GM19468 (cell line): ENCODE measurements around the gene GPBP1L1.
"Not testable (repeated sequence)": the region's sequence is repeated elsewhere in the genome, so short reads cannot be mapped to it uniquely, and the experiment has no call there.

Experiments
- ATAC-seq: cut with Tn5 transposase; IDR thresholded peaks from one replicate; pipeline ENCODE4 v1.9.1; 2021; ENCODE audit warnings: mild to moderate bottlenecking, moderate library complexity, moderate number of reproducible peaks; ENCODE audit not compliant: unreplicated experiment; ENCODE audit errors: extremely low read depth

GPBP1L1 gene

GRCh38 chr1:45607404-45608074 is 78.8 kb downstream of the GPBP1L1 start:
- no peak for ATAC-seq

DNA sequence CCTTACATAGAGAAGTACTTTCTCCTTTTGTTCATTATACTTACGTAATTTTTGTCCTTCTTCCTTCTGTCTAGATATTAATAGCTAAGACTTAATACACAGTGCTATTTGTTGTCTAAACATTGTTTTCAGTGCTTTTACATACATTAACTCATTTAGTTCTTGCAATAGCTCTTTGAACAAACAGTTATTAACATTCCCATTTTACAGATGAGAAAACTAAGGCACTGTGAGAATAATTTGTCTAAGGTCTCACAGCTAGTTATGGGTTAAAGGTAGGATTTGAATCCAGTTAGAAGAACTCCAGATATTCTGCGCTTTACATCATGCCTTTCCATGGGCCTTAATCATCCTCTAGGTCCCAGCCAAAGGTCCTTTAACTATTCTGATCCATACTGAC is 82.1 kb downstream of the GPBP1L1 start:
- ATAC-seq, result no peak

DNA sequence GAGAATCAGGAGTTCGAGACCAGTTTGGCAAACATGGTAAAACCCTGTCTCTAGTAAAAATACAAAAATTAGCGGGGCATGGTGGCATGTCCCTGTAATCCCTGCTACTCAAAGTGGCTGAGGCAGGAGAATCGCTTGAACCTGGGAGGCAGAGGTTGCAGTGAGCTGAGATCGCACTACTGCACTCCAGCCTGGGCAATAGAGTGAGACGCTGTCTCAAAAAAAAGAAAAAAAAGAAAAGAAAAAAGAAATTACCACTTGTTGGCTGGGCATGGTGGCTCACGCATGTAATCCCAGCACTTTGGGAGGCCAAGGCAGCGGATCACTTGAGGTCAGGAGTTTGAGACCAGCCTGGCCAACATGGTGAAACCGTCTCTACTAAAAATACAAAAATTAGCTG is 89.6 kb downstream of the GPBP1L1 start:
- not testable (repeated sequence) for ATAC-seq

DNA sequence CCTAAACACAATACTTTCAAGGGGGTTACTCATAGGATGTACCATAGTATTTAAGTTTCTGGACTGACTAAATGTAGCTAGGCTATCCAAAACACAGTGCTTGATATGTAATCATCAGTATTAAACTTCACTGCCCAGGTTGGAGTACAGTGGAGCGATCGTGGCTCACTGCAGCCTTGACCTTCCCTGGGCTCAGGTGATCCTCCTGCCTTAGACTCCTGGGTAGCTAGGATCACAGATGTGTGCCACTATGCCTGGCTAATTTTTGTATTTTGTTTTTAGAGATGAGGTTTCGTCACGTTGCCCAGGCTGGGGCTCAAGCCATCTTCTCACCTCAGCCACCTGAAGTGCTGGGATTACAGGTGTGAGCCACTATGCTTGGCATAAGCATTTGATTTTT is 91.9 kb downstream of the GPBP1L1 start:
- ATAC-seq, result no peak

GRCh38 chr1:45589861-45590260 is 96.5 kb downstream of the GPBP1L1 start:
- no peak for ATAC-seq

DNA sequence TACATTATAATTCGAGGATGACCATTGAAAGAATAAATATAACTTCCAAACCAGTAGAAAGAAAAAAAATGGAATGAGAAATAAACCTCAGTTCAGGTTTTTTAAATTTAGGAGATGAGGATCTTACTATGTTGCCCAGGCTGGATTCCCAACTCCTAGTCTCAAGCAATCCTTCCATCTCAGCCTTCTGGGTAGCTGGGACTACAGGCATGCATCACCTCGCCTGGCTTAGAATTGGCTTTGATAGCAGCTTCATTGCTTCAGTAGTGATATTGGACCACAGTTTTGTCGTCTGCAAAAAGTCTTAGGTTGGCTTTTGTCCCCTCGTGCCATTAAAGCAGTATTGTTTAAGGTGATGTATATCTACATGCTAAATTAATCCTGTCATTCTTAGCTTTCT is 99.6 kb downstream of the GPBP1L1 start:
- no peak for ATAC-seq

DNA sequence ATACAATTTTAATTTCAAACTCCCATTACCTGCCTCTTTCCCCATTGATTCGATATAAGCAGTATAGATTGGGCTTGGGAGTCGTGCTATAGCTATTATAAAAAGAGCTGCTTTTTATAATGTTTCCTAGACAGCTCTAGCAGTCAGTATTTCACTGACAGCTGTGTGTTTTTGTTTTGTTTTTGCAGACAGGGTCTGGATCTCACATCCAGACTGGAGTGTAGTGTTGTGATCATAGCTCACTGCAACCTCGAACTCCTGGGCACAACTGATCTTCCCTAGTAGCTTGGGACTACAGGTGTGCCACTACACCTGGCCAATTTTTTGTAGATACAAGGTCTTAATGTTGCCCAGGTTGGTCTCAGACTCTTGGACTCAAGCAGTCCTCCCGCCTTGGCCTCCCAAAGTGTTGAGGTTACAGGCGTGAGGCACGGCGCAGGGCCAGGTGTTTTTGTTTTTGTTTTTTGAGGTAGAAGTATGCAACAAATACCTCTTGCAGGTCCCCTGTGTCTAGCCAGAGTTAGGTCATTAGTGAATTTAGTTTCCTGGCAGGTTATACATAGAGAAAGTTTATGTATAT is 100.7 kb downstream of the GPBP1L1 start:
- ATAC-seq, result no peak

DNA sequence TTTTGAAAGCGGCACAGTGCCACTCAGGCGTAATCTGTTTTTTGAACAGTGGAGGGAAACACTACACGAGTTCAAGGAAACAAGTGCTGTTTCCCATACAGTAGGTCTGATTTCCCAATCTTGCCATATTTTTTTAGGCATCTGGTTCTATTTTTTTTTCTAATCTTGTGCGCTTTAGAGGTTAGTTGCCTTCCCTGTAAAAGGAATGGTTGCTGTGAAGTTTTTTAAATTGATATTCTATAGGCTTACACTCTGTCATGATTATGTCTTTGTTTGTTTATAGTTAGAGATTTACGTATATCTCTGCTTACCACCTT is 101.3 kb downstream of the GPBP1L1 start:
- no peak for ATAC-seq

DNA sequence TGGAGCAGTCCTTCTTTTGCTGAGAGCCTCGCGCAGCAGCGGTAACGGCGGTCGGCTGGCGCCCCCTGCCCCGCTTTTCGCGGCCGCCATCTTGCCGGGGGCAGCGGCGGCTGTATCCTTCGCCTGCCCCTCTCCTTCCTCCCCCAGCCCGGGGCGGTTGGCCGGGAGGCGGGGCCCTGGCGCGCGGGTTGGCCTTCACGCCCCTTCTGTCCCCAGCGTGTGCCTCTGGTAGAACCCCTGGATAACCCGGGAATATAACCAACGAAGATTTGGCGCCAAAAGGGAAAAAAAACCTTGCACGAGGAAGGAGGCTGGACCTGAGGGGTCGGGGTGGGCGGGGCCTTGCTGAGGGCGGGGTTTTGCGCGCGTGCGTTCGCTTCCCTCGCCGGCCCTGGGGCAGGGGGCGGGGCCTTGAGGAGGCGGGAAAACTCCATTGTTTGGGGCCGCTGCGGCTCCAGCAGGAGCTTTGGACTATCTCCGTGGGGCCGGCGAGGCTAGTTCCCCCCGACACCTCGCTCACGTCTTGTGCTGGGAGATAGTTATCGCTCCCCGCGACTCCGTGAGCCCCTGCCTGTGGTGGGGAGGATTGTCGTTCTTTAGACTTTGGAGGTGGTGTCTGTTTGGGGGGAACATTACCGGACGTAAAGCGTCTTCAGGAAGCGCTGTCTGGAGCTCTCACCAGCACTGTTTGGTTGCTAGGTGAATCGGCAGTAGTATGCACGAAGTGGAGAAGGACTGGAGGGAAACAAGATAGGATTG is 101.8 kb downstream of the GPBP1L1 start:
- peak; percentile 14 for ATAC-seq

DNA sequence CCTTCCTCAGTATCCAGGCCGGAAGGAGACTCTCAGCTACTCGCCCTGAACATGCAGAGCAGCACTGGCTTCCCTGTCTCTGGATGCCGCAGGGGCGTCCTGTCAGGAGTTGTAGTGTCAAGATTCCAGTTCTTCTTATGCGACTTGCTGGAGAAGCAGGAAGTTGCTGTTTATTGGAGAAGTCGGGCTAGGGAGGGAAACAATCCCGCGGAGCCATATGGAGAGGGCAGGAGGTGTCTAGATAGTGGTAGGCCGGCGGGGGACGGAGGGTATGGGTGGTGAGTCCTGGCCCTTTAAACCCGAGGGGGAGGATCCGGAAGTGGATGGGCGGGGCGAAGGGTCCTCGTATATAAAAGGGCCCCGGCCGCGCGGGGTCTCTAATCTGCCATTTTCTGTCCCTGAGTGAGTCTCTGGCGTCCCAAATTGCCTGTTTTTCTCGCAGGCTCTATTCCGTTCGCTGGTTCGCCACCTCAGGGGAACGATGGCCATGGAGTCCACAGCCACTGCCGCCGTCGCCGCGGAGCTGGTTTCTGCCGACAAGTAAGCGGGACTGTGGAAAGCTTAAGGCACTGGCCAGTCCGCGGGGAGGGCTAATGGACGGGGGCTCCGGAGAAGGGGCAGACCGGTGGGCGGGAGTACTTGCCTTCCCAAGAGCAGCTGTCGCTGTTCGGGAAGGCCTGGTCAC is 102.5 kb downstream of the GPBP1L1 start, which contains the start of gene NASP:
Gene NASP (plus strand): TSS at position 376 of the 685 bp plus-strand sequence. CDS start 106 bp downstream, at position 482.
- peak; percentile 3 for ATAC-seq

GRCh38 chr1:45583264-45583665 is 103.1 kb downstream of the GPBP1L1 start:
- peak; percentile 74 for ATAC-seq
